A549 (cell line): Measurements from ENCODE around the gene NAP1L4. TPM values are rescaled to one million over a fixed set of nuclear protein-coding genes. Genes with fewer than 3 reads are reported as not detected.
"Not testable (repeated sequence)": the region's sequence is repeated elsewhere in the genome, so short reads cannot be mapped to it uniquely, and the experiment has no call there.

Experiments used
- ATAC-seq, 2 experiments: fragments of 200-7000 bp in 1 of 2; fragments of >200 bp in 1 of 2; cut with Nextera tagmentation in 1 of 2; cut with Tn5 transposase in 1 of 2; 3 replicates each; pipeline versions ENCODE4 v1.8.0 to v1.9.1; 2018 to 2020; ENCODE audit warnings: mild to moderate bottlenecking in 1 of 2, moderate library complexity in 1 of 2
- CTCF ChIA-PET: fragments of 300-600 bp; sonication (Branson Sonifier 250); formaldehyde crosslinking; extraction: SDS; loops from one replicate; lab custom pipeline; 2021; ENCODE audit warnings: antibody characterized with exemption, inconsistent platforms; lab: Yijun Ruan, JAX
- POLR2A ChIA-PET: fragments of 350-600 bp; formaldehyde crosslinking; extraction: SDS; loops from one replicate; lab custom pipeline; 2021; ENCODE audit warnings: antibody characterized with exemption, inconsistent platforms; lab: Yijun Ruan, JAX
- DNase-seq, 2 experiments: peaks; one replicate each; pipeline versions ENCODE4 v3.0.0 to v3.0.0-alpha.2; 2011 to 2016; ENCODE audit warnings: low read depth in 1 of 2, low spot score in 1 of 2
- FAIRE-seq: peaks from 2 replicates; lab custom pipeline; 2011; peaks lifted over from hg19 to GRCh38; lab: Jason Lieb, UNC
- H3K27ac ChIP-seq, 2 experiments: fragments of >200 bp; sonication (Bioruptor Twin); formaldehyde crosslinking; 3 replicates each; pipeline ENCODE4 v1.5.1; 2016 to 2017
- H3K4me1 ChIP-seq: fragments of >200 bp; sonication (Bioruptor Twin); formaldehyde crosslinking; 3 replicates; pipeline ENCODE4 v1.6.1; 2016
- H3K4me2 ChIP-seq: fragments of >200 bp; sonication (Bioruptor Twin); formaldehyde crosslinking; 3 replicates; pipeline ENCODE4 v1.6.1; 2016
- H3K4me3 ChIP-seq: fragments of >200 bp; sonication (Bioruptor Twin); formaldehyde crosslinking; 3 replicates; pipeline ENCODE4 v1.5.1; 2016
- H3K9me3 ChIP-seq: fragments of >200 bp; sonication (Bioruptor Twin); formaldehyde crosslinking; 3 replicates; pipeline ENCODE4 v1.6.1; 2016
- CHD2 ChIP-seq: fragments of 150-350 bp; IDR thresholded peaks from 2 replicates; pipeline ENCODE4 v1.6.1; 2014; ENCODE audit warnings: low read length; ENCODE audit not compliant: partially characterized antibody
- CHD4 ChIP-seq: fragments of 200-600 bp; sonication (generic); IDR thresholded peaks from 2 replicates; pipeline ENCODE4 v1.6.1; 2016; ENCODE audit warnings: antibody characterized with exemption, mild to moderate bottlenecking, borderline replicate concordance
- CTCF ChIP-seq: fragments of >200 bp; sonication (Bioruptor Twin); formaldehyde crosslinking; IDR thresholded peaks from 3 replicates; pipeline ENCODE4 v1.5.1; 2016
- E2F6 ChIP-seq: IDR thresholded peaks from 2 replicates; pipeline ENCODE4 v1.6.1; 2012; ENCODE audit warnings: low read depth, borderline replicate concordance
- EHF ChIP-seq: fragments of 250-450 bp; sonication (Bioruptor Pico); IDR thresholded peaks from 2 replicates; pipeline ENCODE4 v1.5.0; 2020; ENCODE audit warnings: mild to moderate bottlenecking
- EHMT2 ChIP-seq: fragments of 200-600 bp; sonication (generic); IDR thresholded peaks from 2 replicates; pipeline ENCODE4 v1.6.1; 2016; ENCODE audit warnings: antibody characterized with exemption, low read depth, mild to moderate bottlenecking, moderate library complexity
- ESRRA ChIP-seq: fragments of 150-350 bp; IDR thresholded peaks from 2 replicates; pipeline ENCODE4 v1.6.1; 2014; ENCODE audit warnings: mild to moderate bottlenecking, low read length, borderline replicate concordance
- FOSB ChIP-seq: fragments of 250-450 bp; sonication (Bioruptor Pico); IDR thresholded peaks from 2 replicates; pipeline ENCODE4 v1.5.0; 2020; ENCODE audit warnings: mild to moderate bottlenecking, moderate library complexity
- FOSL2 ChIP-seq, 2 experiments: fragments of 450-650 bp in 1 of 2; fragments of >200 bp in 1 of 2; sonication (Bioruptor Twin) in 1 of 2; formaldehyde crosslinking; IDR thresholded peaks; 2 replicates each; pipeline versions ENCODE4 v1.5.0 to v1.6.1; 2016 to 2020; ENCODE audit warnings: mild to moderate bottlenecking in 1 of 2, moderate library complexity in 1 of 2
- HDAC2 ChIP-seq: fragments of 200-600 bp; sonication (generic); IDR thresholded peaks from 2 replicates; pipeline ENCODE4 v1.6.1; 2016
- HES2 ChIP-seq: fragments of >200 bp; sonication (Bioruptor Twin); formaldehyde crosslinking; IDR thresholded peaks from 2 replicates; pipeline ENCODE4 v1.6.1; 2016
- HEYL ChIP-seq: fragments of 250-450 bp; sonication (Bioruptor Pico); IDR thresholded peaks from 2 replicates; pipeline ENCODE4 v1.8.0; 2021; ENCODE audit warnings: mild to moderate bottlenecking, moderate library complexity
- JUNB ChIP-seq: fragments of >200 bp; sonication (Bioruptor Twin); formaldehyde crosslinking; IDR thresholded peaks from 2 replicates; pipeline ENCODE4 v1.6.1; 2016
- KDM1A ChIP-seq: fragments of 200-600 bp; sonication (generic); IDR thresholded peaks from 2 replicates; pipeline ENCODE4 v1.6.1; 2016; ENCODE audit warnings: low read depth, mild to moderate bottlenecking
- KDM5A ChIP-seq: fragments of 200-600 bp; sonication (generic); IDR thresholded peaks from 2 replicates; pipeline ENCODE4 v1.6.1; 2016; ENCODE audit warnings: antibody characterized with exemption, mild to moderate bottlenecking
- MAFK ChIP-seq: fragments of 450-650 bp; IDR thresholded peaks from 2 replicates; pipeline ENCODE4 v1.6.1; 2014; ENCODE audit not compliant: partially characterized antibody
- MAZ ChIP-seq: fragments of 150-350 bp; IDR thresholded peaks from 2 replicates; pipeline ENCODE4 v1.6.1; 2014; ENCODE audit warnings: antibody characterized with exemption, low read depth, low read length, borderline replicate concordance
- NFE2L2 ChIP-seq: fragments of 150-350 bp; conservative IDR thresholded peaks from 2 replicates; pipeline ENCODE4 v1.6.1; 2014; ENCODE audit warnings: low read length
- POLR2A ChIP-seq: IDR thresholded peaks from 2 replicates; pipeline ENCODE4 v1.6.1; 2012; ENCODE audit warnings: mild to moderate bottlenecking, low read length
- RCOR1 ChIP-seq: fragments of 150-350 bp; IDR thresholded peaks from 2 replicates; pipeline ENCODE4 v1.6.1; 2014; ENCODE audit warnings: antibody characterized with exemption, low read length, low read depth
- REST ChIP-seq: fragments of 200-600 bp; sonication (generic); IDR thresholded peaks from 2 replicates; pipeline ENCODE4 v1.6.1; 2016; ENCODE audit warnings: antibody characterized with exemption, mild to moderate bottlenecking, moderate library complexity
- RFX5 ChIP-seq: fragments of 450-650 bp; IDR thresholded peaks from 2 replicates; pipeline ENCODE4 v1.7.1; 2014; ENCODE audit warnings: antibody characterized with exemption, mild to moderate bottlenecking, moderate library complexity
- RNF2 ChIP-seq: fragments of 200-600 bp; sonication (generic); IDR thresholded peaks from 2 replicates; pipeline ENCODE4 v1.6.1; 2016; ENCODE audit warnings: low read depth, mild to moderate bottlenecking, antibody characterized with exemption, moderate library complexity, borderline replicate concordance
- TFCP2L1 ChIP-seq: fragments of 250-450 bp; sonication (Bioruptor Pico); IDR thresholded peaks from 2 replicates; pipeline ENCODE4 v1.5.0; 2021; ENCODE audit warnings: mild to moderate bottlenecking
- ZSCAN20 ChIP-seq: fragments of 250-450 bp; sonication (Bioruptor Pico); IDR thresholded peaks from 2 replicates; pipeline ENCODE4 v1.8.0; 2022; ENCODE audit warnings: mild to moderate bottlenecking, moderate library complexity
- WGBS: methylation state at CpG from one replicate; pipeline ENCODE4 v1.1.6; 2017; ENCODE audit errors: missing lambda C conversion rate; 5-methylcytosine and 5-hydroxymethylcytosine counted together
- polyA plus RNA-seq, 4 experiments: library from polyadenylated mRNA; depleted of rRNA in 3 of 4; stranded (reverse); fragments of >200 nt; fragmentation: RNase III in 1 of 4; extraction: RNeasy Plus Mini Kit Qiagen cat#74134 plus additional on column Dnase treatment in 1 of 4; gene quantifications; 2 replicates in 3 of 4; 3 replicates in 1 of 4; pipeline ENCODE4 v1.2.3, GENCODE V29; 2011 to 2017

The NAP1L4 gene
- polyA plus RNA-seq, 2 of the 4 experiments (the other 2 are of a cell fraction), result 132 to 148 TPM

GRCh38 chr11:2940147-2940920 is 51.8 kb downstream of the NAP1L4 start (continued):
- TF ChIP-seq MAFK (peak; percentile 94), MAZ (no peak), NFE2L2 (peak; percentile 32), CTCF (no peak), RCOR1 (no peak), TFCP2L1 (no peak), POLR2A (no peak), CHD2 (no peak), ESRRA (no peak), FOSB (CRISPR knock-in tag) (no peak), ZSCAN20 (CRISPR knock-in tag) (no peak), KDM5A (no peak), FOSL2 (IDR thresholded peaks at IDR 0.05) (no peak), FOSL2 (CRISPR knock-in tag; IDR thresholded peaks at IDR 0.05) (peak; percentile 41; the same call in 1 of the 2 replicates), CHD4 (no peak; the same call in 1 of the 2 replicates), HES2 (no peak), RNF2 (no peak), JUNB (no peak), HEYL (CRISPR knock-in tag) (no peak), E2F6 (no peak), RFX5 (no peak), EHMT2 (no peak), EHF (CRISPR knock-in tag) (no peak)

GRCh38 chr11:2938458-2939418 is 53.4 kb downstream of the NAP1L4 start:
- H3K4me3 ChIP-seq, DNase-seq, POLR2A ChIA-PET, FAIRE-seq, ATAC-seq, H3K4me2 ChIP-seq, H3K27ac ChIP-seq: not testable (repeated sequence)
- CTCF ChIA-PET, result interaction anchor here (0.7 to 1.3 kb wide), 4 partner anchors 9 to 407 kb away, joined by 3 to 5 read pairs (median 4); no protein-coding TSS in a partner anchor
- Histone ChIP-seq H3K4me1 (peaks cover 24% of the 10 kb centered on the region), H3K9me3 (peaks cover 20% of the 10 kb centered on the region)
- WGBS, result 78% methylated on average over 18 of the region's 20 CpGs
- TF ChIP-seq HDAC2 (peak; percentile 85), REST (peak; percentile 21; the same call in 1 of the 2 replicates), KDM1A (peak; percentile 93)
